A673 (cell line): ENCODE results near the gene RIMS1.

Experiments
- EZH2 ChIP-seq: fragments of 200-600 bp; sonication (generic); IDR thresholded peaks from 2 replicates; pipeline ENCODE4 v1.6.1; 2017; ENCODE audit warnings: borderline replicate concordance, low read depth, mild to moderate bottlenecking, mixed read lengths, antibody characterized with exemption, low read length; ENCODE audit not compliant: poor library complexity, severe bottlenecking
- TF ChIP-seq, protein P1 (sequence below): fragments of 300-800, 200-600 bp; sonication (generic); conservative IDR thresholded peaks from 2 replicates; pipeline ENCODE4 v1.5.1; 2017; ENCODE audit warnings: low read depth, mild to moderate bottlenecking, antibody characterized with exemption, low read length, moderate library complexity, mixed read lengths

DNA sequence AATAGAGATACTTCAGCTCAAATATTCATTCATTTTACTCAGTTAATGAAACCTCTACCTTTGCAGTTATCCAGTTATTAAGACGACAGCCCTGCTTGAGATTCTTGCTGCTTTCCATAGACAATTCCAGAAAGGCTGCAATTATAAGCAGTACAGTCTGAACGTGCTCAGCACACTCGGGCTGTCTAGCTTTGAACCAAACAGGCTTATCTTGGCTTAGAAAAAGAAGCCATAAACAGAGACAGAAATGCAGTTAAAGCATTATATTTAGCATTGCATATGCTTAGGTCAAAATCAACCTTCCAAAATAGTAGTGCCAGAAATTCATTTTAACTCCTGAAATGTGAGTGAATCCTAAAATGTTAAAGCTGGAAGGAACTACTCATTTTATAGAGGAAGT is 531.4 kb downstream of the RIMS1 start:
- TF ChIP-seq, protein P1, sequence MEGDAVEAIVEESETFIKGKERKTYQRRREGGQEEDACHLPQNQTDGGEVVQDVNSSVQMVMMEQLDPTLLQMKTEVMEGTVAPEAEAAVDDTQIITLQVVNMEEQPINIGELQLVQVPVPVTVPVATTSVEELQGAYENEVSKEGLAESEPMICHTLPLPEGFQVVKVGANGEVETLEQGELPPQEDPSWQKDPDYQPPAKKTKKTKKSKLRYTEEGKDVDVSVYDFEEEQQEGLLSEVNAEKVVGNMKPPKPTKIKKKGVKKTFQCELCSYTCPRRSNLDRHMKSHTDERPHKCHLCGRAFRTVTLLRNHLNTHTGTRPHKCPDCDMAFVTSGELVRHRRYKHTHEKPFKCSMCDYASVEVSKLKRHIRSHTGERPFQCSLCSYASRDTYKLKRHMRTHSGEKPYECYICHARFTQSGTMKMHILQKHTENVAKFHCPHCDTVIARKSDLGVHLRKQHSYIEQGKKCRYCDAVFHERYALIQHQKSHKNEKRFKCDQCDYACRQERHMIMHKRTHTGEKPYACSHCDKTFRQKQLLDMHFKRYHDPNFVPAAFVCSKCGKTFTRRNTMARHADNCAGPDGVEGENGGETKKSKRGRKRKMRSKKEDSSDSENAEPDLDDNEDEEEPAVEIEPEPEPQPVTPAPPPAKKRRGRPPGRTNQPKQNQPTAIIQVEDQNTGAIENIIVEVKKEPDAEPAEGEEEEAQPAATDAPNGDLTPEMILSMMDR = no peak
- TF ChIP-seq EZH2 = no peak
